ENCODE data around the gene NXPH4. TPM values are rescaled to one million over a fixed set of nuclear protein-coding genes. Genes with fewer than 3 reads are reported as not detected.

The NXPH4 gene
- polyA plus RNA-seq, result under 1 TPM in 2 of 4 donors, not detected in 2; 0.10 to 0.27 TPM
- long read RNA-seq, donor 1, result 0 reads
- long read RNA-seq, donor 2, result 0 reads
- long read RNA-seq, donor 3, partial matches to known transcripts, result 0 of 2 reads
- long read RNA-seq, donor 3, other reads (novel, unspliced or antisense), result 0 of 2 reads
- long read RNA-seq, donor 4, result 0 reads
- long read RNA-seq, donor 5, result 0 reads
- long read RNA-seq, donor 6, result 0 reads
- long read RNA-seq, donor 7, result 0 reads
- long read RNA-seq, donor 8, partial matches to known transcripts, result 0 of 2 reads
- long read RNA-seq, donor 8, other reads (novel, unspliced or antisense), result 0 of 2 reads
- long read RNA-seq, donor 9, result 0 reads
- long read RNA-seq, donor 10, result 0 reads

GRCh38 chr12:57216014-57216911 lies at the start of gene NXPH4:
TSS of gene NXPH4 (plus strand) at chr12:57216794. CDS start at chr12:57216970, 176 bp downstream.
- 1 to 2% (median 1%) methylated on average over 59 to 102 of the region's 102 CpGs for WGBS, 3 donors
- Histone ChIP-seq H3K4me3 (ENCODE audit: low read depth in 1 of 3, low read length in 3 of 3) (peak within 1 kb of the TSS in 2 of 3 donors; percentile 19 to 34), H3K36me3 (ENCODE audit: control insufficient read depth in 3 of 3, insufficient read depth in 2 of 3, low read depth in 1 of 3, low read length in 3 of 3) (peaks cover 0 to 25% (median 0%) of the 10 kb centered on the region in 3 donors)

GRCh38 chr12:57166971-57167371 lies 49.6 kb upstream of the NXPH4 start:
- H3K4me1 ChIP-seq (ENCODE audit: control insufficient read depth in 3 of 3, insufficient read depth in 2 of 3, low read depth in 1 of 3, low read length in 2 of 3), result no peaks in the 10 kb centered on the region
- FAIRE-seq, result no peak
- H3K27me3 ChIP-seq (ENCODE audit: control insufficient read depth in 3 of 3, insufficient read depth in 3 of 3, low read length in 3 of 3), result no peaks in the 10 kb centered on the region
- no peak for DNase-seq
- WGBS, 3 donors, result 65 to 74% (median 68%) methylated on average over 10 of the region's 10 CpGs
- H3K36me3 ChIP-seq (ENCODE audit: control insufficient read depth in 3 of 3, insufficient read depth in 2 of 3, low read depth in 1 of 3, low read length in 3 of 3), result peaks cover 5 to 92% (median 21%) of the 10 kb centered on the region in 3 donors
- no peak overlapping the region for H3K27ac ChIP-seq (ENCODE audit: low read depth in 1 of 3, low read length in 2 of 3)
- no peaks in the 10 kb centered on the region for H3K9me3 ChIP-seq (ENCODE audit: control insufficient read depth in 2 of 2, insufficient read depth in 1 of 2, low read depth in 1 of 2, low read length in 1 of 2)
- H3K4me3 ChIP-seq (ENCODE audit: low read depth in 1 of 3, low read length in 3 of 3), result no peak overlapping the region

More at GRCh38 chr12:57216014-57216911, at the start of gene NXPH4:
- Histone ChIP-seq H3K27me3 (ENCODE audit: control insufficient read depth in 3 of 3, insufficient read depth in 3 of 3, low read length in 3 of 3) (peaks cover 0 to 71% (median 51%) of the 10 kb centered on the region in 3 donors), H3K27ac (ENCODE audit: low read depth in 1 of 3, low read length in 2 of 3) (no peak within 1 kb of the TSS), H3K4me1 (ENCODE audit: control insufficient read depth in 3 of 3, insufficient read depth in 2 of 3, low read depth in 1 of 3, low read length in 2 of 3) (peaks cover 0 to 19% (median 0%) of the 10 kb centered on the region in 3 donors), H3K9me3 (ENCODE audit: control insufficient read depth in 2 of 2, insufficient read depth in 1 of 2, low read depth in 1 of 2, low read length in 1 of 2) (no peaks in the 10 kb centered on the region)
- DNase-seq, result peak in 1 of 2 donors; percentile 56
- no peak for FAIRE-seq

- H3K27ac ChIP-seq (ENCODE audit: low read depth in 1 of 3, low read length in 2 of 3), result no peak overlapping the region
- WGBS, 3 donors, result 81 to 88% (median 86%) methylated on average over 10 of the region's 10 CpGs
- peaks cover 5 to 90% (median 15%) of the 10 kb centered on the region in 3 donors for H3K36me3 ChIP-seq (ENCODE audit: control insufficient read depth in 3 of 3, insufficient read depth in 2 of 3, low read depth in 1 of 3, low read length in 3 of 3)
- FAIRE-seq, result no peak
- no peaks in the 10 kb centered on the region for H3K27me3 ChIP-seq (ENCODE audit: control insufficient read depth in 3 of 3, insufficient read depth in 3 of 3, low read length in 3 of 3)
- H3K4me1 ChIP-seq (ENCODE audit: control insufficient read depth in 3 of 3, insufficient read depth in 2 of 3, low read depth in 1 of 3, low read length in 2 of 3), result no peaks in the 10 kb centered on the region
- H3K9me3 ChIP-seq (ENCODE audit: control insufficient read depth in 2 of 2, insufficient read depth in 1 of 2, low read depth in 1 of 2, low read length in 1 of 2), result no peaks in the 10 kb centered on the region
- DNase-seq, result no peak
- no peak overlapping the region for H3K4me3 ChIP-seq (ENCODE audit: low read depth in 1 of 3, low read length in 3 of 3)
Observed at GRCh38 chr12:57168058-57168457, 48.5 kb upstream of the NXPH4 start.

- WGBS, 3 donors, result 87 to 91% (median 90%) methylated on average over 23 of the region's 23 CpGs
- Histone ChIP-seq H3K27ac (ENCODE audit: low read depth in 1 of 3, low read length in 2 of 3) (no peak overlapping the region), H3K27me3 (ENCODE audit: control insufficient read depth in 3 of 3, insufficient read depth in 3 of 3, low read length in 3 of 3) (no peaks in the 10 kb centered on the region), H3K9me3 (ENCODE audit: control insufficient read depth in 2 of 2, insufficient read depth in 1 of 2, low read depth in 1 of 2, low read length in 1 of 2) (no peaks in the 10 kb centered on the region), H3K36me3 (ENCODE audit: control insufficient read depth in 3 of 3, insufficient read depth in 2 of 3, low read depth in 1 of 3, low read length in 3 of 3) (peaks cover 5 to 94% (median 15%) of the 10 kb centered on the region in 3 donors), H3K4me1 (ENCODE audit: control insufficient read depth in 3 of 3, insufficient read depth in 2 of 3, low read depth in 1 of 3, low read length in 2 of 3) (no peaks in the 10 kb centered on the region), H3K4me3 (ENCODE audit: low read depth in 1 of 3, low read length in 3 of 3) (no peak overlapping the region)
- FAIRE-seq, result no peak
- no peak for DNase-seq
Observed at GRCh38 chr12:57169046-57169795, 47.4 kb upstream of the NXPH4 start.

GRCh38 chr12:57169969-57170368 lies 46.6 kb upstream of the NXPH4 start:
- FAIRE-seq (no peak), DNase-seq (no peak)
- Histone ChIP-seq H3K27me3 (ENCODE audit: control insufficient read depth in 3 of 3, insufficient read depth in 3 of 3, low read length in 3 of 3) (no peaks in the 10 kb centered on the region), H3K9me3 (ENCODE audit: control insufficient read depth in 2 of 2, insufficient read depth in 1 of 2, low read depth in 1 of 2, low read length in 1 of 2) (no peaks in the 10 kb centered on the region), H3K27ac (ENCODE audit: low read depth in 1 of 3, low read length in 2 of 3) (no peak overlapping the region), H3K4me1 (ENCODE audit: control insufficient read depth in 3 of 3, insufficient read depth in 2 of 3, low read depth in 1 of 3, low read length in 2 of 3) (no peaks in the 10 kb centered on the region), H3K4me3 (ENCODE audit: low read depth in 1 of 3, low read length in 3 of 3) (no peak overlapping the region), H3K36me3 (ENCODE audit: control insufficient read depth in 3 of 3, insufficient read depth in 2 of 3, low read depth in 1 of 3, low read length in 3 of 3) (peaks cover 5 to 96% (median 18%) of the 10 kb centered on the region in 3 donors)
- 75 to 89% (median 82%) methylated on average over 7 of the region's 7 CpGs for WGBS, 3 donors

DNA sequence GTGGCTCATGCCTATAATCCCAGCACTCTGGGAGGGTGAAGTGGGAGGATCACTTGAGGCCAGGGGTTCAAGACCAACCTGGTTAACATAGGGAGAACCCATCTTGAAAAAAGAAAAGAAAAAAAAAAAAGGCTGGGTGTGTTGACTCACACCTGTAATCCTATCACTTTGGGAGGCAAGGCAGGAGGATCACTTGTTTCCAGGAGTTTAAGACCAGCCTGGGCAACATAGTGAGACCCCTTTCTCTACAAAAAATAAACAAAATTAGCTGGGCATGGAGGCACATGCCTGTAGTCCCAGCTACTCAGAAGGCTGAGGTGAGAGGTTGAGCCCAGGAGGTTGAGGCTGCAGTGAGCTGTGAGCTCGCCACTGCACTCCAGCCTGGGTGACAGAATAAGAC lies 46.2 kb upstream of the NXPH4 start:
- FAIRE-seq, result no peak
- peaks cover 5 to 97% (median 18%) of the 10 kb centered on the region in 3 donors for H3K36me3 ChIP-seq (ENCODE audit: control insufficient read depth in 3 of 3, insufficient read depth in 2 of 3, low read depth in 1 of 3, low read length in 3 of 3)

DNA sequence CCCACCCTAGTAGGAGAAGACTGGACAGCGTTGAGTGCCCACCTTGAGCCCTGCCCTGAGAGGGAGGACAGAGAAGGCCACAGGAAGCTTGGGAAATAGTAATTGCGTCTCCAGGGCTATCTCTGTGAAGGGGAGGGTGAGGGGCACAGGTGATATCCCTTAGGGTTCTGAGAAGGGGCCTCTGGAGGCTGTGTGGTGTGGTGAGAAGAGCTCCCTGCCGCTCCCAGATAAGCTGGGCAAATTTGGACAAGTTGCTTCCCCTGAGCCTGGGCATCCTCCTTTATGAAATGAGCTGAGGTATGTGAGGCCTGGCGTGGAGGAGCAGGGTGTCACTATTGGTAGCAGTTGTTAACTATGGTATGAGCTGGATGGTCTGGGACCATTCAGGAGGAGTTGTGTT lies 45.7 kb upstream of the NXPH4 start:
- WGBS, 3 donors, result 86 to 94% (median 92%) methylated on average over 4 of the region's 4 CpGs
- Histone ChIP-seq H3K9me3 (ENCODE audit: control insufficient read depth in 2 of 2, insufficient read depth in 1 of 2, low read depth in 1 of 2, low read length in 1 of 2) (no peaks in the 10 kb centered on the region), H3K27ac (ENCODE audit: low read depth in 1 of 3, low read length in 2 of 3) (no peak overlapping the region), H3K4me1 (ENCODE audit: control insufficient read depth in 3 of 3, insufficient read depth in 2 of 3, low read depth in 1 of 3, low read length in 2 of 3) (no peaks in the 10 kb centered on the region), H3K4me3 (ENCODE audit: low read depth in 1 of 3, low read length in 3 of 3) (no peak overlapping the region), H3K27me3 (ENCODE audit: control insufficient read depth in 3 of 3, insufficient read depth in 3 of 3, low read length in 3 of 3) (no peaks in the 10 kb centered on the region), H3K36me3 (ENCODE audit: control insufficient read depth in 3 of 3, insufficient read depth in 2 of 3, low read depth in 1 of 3, low read length in 3 of 3) (peaks cover 5 to 97% (median 18%) of the 10 kb centered on the region in 3 donors)
- FAIRE-seq (no peak), DNase-seq (no peak)

More for the DNA sequence above, 46.2 kb upstream of the NXPH4 start:
- Histone ChIP-seq H3K4me3 (ENCODE audit: low read depth in 1 of 3, low read length in 3 of 3) (no peak overlapping the region), H3K27ac (ENCODE audit: low read depth in 1 of 3, low read length in 2 of 3) (no peak overlapping the region), H3K27me3 (ENCODE audit: control insufficient read depth in 3 of 3, insufficient read depth in 3 of 3, low read length in 3 of 3) (no peaks in the 10 kb centered on the region), H3K9me3 (ENCODE audit: control insufficient read depth in 2 of 2, insufficient read depth in 1 of 2, low read depth in 1 of 2, low read length in 1 of 2) (no peaks in the 10 kb centered on the region), H3K4me1 (ENCODE audit: control insufficient read depth in 3 of 3, insufficient read depth in 2 of 3, low read depth in 1 of 3, low read length in 2 of 3) (no peaks in the 10 kb centered on the region)
- no peak for DNase-seq
- WGBS, 3 donors, result 75 to 100% (median 88%) methylated on average over 1 of the region's 1 CpG

- Histone ChIP-seq H3K27ac (ENCODE audit: low read depth in 1 of 3, low read length in 2 of 3) (peak overlapping the region in 1 of 3 donors; percentile 21), H3K36me3 (ENCODE audit: control insufficient read depth in 3 of 3, insufficient read depth in 2 of 3, low read depth in 1 of 3, low read length in 3 of 3) (peaks cover 5 to 97% (median 23%) of the 10 kb centered on the region in 3 donors)
- 57 to 65% (median 57%) methylated on average over 4 of the region's 4 CpGs for WGBS, 3 donors
Observed at GRCh38 chr12:57171668-57172067, 44.9 kb upstream of the NXPH4 start.

More at GRCh38 chr12:57171668-57172067, 44.9 kb upstream of the NXPH4 start:
- H3K9me3 ChIP-seq (ENCODE audit: control insufficient read depth in 2 of 2, insufficient read depth in 1 of 2, low read depth in 1 of 2, low read length in 1 of 2), result no peaks in the 10 kb centered on the region
- FAIRE-seq (no peak), DNase-seq (no peak)
- no peaks in the 10 kb centered on the region for H3K4me1 ChIP-seq (ENCODE audit: control insufficient read depth in 3 of 3, insufficient read depth in 2 of 3, low read depth in 1 of 3, low read length in 2 of 3)
- no peaks in the 10 kb centered on the region for H3K27me3 ChIP-seq (ENCODE audit: control insufficient read depth in 3 of 3, insufficient read depth in 3 of 3, low read length in 3 of 3)
- no peak overlapping the region for H3K4me3 ChIP-seq (ENCODE audit: low read depth in 1 of 3, low read length in 3 of 3)

All from small intestine (tissue), 16 donors.